ENCODE results near the gene HOXA11.
A peak's percentile ranks its signal among the peaks of the same experiment; 100 is the strongest.

Gene HOXA11

DNA sequence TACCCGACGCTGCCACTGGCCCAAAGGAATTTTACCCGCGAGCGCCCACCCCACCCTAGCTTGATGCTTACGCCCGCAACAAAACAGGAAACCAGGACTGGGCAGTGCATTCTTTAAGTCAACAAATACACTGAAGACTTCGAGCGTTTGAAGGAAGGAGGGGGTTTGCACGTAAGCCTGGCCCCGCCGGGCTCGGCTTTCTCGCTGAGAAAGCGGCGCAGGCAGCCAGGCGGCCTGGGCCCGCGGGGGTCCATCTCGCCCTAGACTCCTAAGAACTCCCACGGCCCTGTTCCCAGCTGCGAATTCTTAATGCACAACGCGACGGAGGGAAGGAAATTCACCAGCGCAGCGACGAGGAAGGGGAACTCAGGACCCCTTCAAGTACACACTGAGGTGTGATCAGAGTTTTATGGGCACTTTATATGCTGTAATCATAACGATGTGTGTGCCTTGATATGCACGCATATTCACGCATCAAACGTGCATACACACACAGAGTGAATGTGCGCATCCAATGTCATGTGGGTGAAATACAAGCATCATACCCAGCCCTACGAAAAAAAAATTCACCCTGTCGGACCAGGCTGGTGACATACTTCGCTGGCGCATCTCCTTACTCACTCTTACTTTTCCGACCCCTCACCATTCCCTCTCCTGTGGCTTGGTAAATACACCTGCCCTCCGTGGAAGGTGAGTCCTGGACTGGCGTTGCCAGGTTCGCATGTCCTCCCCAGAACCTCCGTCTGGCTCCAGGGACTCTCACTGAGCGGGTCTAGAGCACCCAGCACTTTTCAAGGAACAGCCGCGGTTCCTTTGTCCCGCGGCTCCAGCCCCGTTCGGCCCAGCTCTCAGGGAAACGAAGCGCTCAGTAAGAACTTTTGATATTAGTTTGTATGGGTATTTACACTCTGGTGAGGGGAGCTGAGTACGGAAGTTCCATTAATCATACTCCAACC is 20.6 kb upstream of the HOXA11 start:
- DNase-seq (ENCODE audit: low read depth in 2 of 2), result no peak
- no peak overlapping the region for H3K4me3 ChIP-seq (replicated peaks in 1 of 2; ENCODE audit: low read depth in 2 of 2, low read length in 2 of 2)

DNA sequence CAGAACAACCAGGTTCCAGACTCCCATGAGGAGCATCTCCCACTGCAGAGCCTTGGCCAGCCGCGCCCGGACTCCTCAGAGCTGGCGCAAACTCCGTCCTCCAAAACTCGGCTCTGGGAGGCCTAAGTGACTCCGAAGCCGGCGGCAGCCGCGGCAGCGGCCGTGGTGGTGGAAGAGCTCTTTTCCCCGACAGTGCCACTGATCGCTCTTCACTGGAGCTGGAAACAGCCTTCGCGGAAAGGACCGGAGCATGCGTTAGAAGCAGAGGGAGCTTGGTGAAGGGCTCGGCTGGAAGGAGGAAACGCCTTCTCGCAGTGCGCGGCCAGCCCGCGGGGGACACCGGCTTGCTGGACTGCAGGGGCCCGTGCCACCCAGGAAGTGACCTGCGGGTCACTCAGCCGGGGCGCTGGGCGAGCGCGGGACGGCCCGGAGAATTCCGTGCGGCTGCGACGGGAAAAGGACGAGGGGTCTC is 19.9 kb upstream of the HOXA11 start:
- TF ChIP-seq, protein P1, sequence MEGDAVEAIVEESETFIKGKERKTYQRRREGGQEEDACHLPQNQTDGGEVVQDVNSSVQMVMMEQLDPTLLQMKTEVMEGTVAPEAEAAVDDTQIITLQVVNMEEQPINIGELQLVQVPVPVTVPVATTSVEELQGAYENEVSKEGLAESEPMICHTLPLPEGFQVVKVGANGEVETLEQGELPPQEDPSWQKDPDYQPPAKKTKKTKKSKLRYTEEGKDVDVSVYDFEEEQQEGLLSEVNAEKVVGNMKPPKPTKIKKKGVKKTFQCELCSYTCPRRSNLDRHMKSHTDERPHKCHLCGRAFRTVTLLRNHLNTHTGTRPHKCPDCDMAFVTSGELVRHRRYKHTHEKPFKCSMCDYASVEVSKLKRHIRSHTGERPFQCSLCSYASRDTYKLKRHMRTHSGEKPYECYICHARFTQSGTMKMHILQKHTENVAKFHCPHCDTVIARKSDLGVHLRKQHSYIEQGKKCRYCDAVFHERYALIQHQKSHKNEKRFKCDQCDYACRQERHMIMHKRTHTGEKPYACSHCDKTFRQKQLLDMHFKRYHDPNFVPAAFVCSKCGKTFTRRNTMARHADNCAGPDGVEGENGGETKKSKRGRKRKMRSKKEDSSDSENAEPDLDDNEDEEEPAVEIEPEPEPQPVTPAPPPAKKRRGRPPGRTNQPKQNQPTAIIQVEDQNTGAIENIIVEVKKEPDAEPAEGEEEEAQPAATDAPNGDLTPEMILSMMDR (IDR thresholded peaks at IDR 0.05; ENCODE audit: low read depth, low read length), result no peak
- no peak overlapping the region for H3K4me3 ChIP-seq (replicated peaks in 1 of 2; ENCODE audit: low read depth in 2 of 2, low read length in 2 of 2)
- DNase-seq (ENCODE audit: low read depth in 2 of 2), result peak in 1 of 2 donors; percentile 18

More for the DNA sequence above, 20.6 kb upstream of the HOXA11 start:
- TF ChIP-seq, protein P1 (IDR thresholded peaks at IDR 0.05; ENCODE audit: low read depth, low read length), result no peak

DNA sequence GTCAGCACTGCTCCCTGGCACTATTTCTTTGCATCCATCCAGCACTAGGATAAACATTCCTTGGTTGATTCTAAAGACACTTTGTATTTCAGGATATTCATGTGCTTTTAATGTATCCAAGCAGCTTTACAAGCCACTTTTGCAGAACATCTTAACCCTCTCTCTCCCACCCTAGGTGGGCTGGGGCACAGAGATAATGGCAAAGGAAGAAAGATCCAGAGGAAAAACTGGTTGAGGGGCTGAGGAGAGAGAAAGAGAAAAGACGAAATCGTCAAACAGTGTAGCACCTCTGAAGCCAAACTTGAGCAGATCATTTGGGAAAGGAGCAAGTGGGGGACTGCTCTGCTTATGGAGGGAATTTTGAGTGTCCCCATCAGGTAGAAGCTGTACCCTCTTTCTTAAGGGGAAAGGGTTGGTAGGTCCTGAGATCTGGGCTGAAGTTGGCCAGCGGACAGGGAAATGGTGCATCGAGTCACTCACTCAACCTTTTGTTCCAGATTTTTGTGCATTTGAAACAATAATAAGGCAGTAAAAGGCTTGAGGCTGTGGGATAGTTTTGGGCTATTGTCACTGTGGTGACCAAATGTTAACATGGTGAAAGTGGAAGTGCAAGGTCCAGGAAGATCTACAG is 19.0 kb upstream of the HOXA11 start:
- DNase-seq (ENCODE audit: low read depth in 2 of 2), result no peak
- TF ChIP-seq, protein P1 (IDR thresholded peaks at IDR 0.05; ENCODE audit: low read depth, low read length), result no peak
- H3K4me3 ChIP-seq (replicated peaks in 1 of 2; ENCODE audit: low read depth in 2 of 2, low read length in 2 of 2), result no peak overlapping the region

DNA sequence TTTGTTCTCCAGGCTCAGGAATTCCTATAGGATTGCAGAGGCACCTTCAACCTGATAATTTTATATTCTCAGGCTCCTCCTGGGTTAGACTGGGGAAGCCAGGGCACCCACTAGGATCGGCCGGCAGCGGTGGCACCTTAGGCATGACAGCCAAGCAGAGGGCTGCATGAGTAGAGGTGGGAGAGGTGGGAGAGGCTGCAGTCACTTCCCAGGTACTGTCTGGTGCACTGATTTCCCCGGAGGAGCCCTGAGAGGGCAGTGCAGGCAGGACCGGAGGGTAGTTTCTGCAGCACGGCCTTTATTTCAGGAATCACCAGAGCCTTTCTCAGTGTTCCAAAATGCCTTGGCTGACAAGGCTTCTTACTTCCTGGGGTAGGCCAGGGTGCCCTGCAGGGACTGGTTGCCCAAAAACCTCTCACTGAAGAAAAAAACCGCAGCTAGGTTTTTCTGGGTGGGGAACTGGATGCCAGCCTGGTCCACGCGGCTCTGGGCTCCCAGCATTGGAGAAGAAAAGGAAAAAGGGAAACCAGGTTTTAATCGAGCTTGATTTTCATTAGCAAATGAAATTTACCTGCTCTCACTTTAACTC is 18.4 kb upstream of the HOXA11 start:
- DNase-seq (ENCODE audit: low read depth in 2 of 2), result no peak
- TF ChIP-seq, protein P1 (IDR thresholded peaks at IDR 0.05; ENCODE audit: low read depth, low read length), result no peak
- no peak overlapping the region for H3K4me3 ChIP-seq (replicated peaks in 1 of 2; ENCODE audit: low read depth in 2 of 2, low read length in 2 of 2)

DNA sequence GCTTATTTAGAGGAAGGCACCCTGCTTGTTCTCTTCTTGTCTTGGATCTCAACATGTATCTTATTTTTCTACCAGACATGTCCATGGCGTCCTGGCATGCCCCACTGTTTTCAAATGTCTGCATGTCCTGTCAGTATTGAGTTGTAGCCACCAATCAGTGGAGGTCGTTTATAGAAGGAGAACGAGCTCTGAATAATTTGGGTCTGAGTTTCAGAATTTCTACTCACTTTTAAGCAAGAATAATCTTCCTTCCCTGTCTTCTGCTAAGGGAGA is 17.8 kb upstream of the HOXA11 start:
- H3K4me3 ChIP-seq (replicated peaks in 1 of 2; ENCODE audit: low read depth in 2 of 2, low read length in 2 of 2), result no peak overlapping the region
- TF ChIP-seq, protein P1 (IDR thresholded peaks at IDR 0.05; ENCODE audit: low read depth, low read length), result no peak
- no peak for DNase-seq (ENCODE audit: low read depth in 2 of 2)

DNA sequence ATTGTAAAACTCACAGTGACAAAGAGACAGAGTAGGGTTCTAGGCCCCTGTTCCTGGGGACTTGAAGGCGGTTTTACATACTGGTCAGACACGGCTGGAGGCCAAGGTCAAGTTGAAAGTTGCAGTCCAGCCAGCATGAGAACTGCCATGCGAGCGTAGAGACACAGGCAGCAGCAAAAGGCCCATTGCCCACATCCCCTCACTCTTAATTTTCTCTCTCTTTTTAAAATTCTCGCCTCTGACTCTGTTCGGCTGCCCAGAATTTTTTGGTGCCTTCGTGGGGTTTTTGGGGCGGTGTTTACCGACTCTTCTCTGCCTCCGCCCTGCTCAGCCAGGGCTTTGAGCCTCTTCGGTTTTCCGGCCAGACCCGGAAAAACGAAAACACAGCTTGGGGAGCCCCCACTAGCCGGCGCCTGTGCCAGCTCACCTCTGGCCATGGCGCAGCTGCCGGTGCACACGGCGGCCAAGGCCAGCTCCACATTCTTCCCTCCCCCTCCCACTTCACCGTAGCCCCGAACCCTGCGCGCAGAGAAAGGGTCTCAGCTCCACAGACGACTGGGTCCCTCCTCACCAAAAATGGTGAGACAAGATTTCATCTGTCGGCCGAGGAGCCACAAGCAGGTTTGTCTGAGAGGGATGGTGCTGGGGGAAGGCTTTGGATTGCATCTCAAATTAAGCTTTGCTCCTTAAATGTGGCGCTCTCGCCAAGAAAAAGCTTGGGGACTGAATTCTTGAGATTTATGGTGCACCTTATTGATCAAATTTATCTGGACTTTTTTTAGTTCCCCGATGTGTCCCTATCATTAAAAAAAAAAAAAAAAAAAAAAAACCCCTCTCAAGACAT is 17.2 kb upstream of the HOXA11 start:
- no peak for DNase-seq (ENCODE audit: low read depth in 2 of 2)
- H3K4me3 ChIP-seq (replicated peaks in 1 of 2; ENCODE audit: low read depth in 2 of 2, low read length in 2 of 2), result no peak overlapping the region
- TF ChIP-seq, protein P1 (IDR thresholded peaks at IDR 0.05; ENCODE audit: low read depth, low read length), result no peak

Data from cardiac fibroblast (primary cell).